GM19468 (cell line): ENCODE data around the gene ARHGAP44.
"Not testable (repeated sequence)": the region's sequence is repeated elsewhere in the genome, so short reads cannot be mapped to it uniquely, and the experiment has no call there.

ENCODE experiments used
- ATAC-seq: cut with Tn5 transposase; IDR thresholded peaks from one replicate; pipeline ENCODE4 v1.9.1; 2021; ENCODE audit warnings: mild to moderate bottlenecking, moderate library complexity, moderate number of reproducible peaks; ENCODE audit not compliant: unreplicated experiment; ENCODE audit errors: extremely low read depth

Gene ARHGAP44

DNA sequence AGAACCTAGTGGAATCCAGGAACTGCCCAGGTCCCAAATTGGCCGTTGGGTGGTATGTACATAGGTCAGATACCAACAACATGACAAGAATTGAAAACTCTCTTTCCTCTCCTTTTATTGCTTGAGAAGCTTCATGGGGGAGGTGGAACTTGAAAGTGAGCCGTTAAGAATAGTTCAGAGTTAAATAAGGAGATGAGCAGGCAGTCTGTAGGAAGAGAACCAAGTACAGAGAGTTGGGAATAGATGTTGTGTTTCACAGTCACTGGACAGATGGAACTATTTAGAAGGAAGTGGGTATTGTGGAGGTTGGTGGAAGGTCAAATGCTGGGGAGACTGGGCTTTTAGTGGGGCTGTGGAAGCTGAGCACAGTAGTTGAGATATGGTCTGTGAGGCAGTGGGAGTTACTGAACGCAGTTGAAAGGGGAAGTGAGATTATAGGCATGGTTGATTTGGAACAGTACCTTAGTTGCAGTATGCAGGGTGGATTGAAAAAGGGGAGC is 26.4 kb downstream of the ARHGAP44 start:
- ATAC-seq: peak; percentile 99

DNA sequence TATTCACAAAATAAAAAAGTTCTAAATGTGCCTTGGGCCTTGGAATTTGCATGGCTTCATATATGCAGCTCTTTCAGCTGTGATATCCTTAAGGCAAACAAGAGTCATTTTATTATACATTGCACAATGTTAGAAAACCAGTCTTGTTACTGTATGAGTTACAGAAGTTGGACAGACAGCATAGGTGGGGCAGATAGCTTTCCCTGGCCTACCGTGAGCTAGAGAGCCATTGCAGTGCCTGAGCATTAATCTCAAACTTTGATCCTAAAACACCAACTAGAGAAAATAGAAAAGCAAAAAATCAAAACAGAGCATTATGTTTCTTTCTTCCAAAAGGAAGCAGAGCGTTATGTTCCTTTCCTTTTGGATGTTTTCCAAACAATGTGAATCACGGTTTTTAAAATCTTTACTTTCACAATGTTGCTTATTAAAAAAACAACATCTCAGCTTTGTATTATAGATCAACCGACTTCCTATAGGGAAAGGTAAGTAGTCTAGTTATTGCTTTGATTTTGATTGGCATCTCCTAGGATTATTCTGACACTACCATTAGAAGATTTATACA is 32.2 kb downstream of the ARHGAP44 start:
- no peak for ATAC-seq

DNA sequence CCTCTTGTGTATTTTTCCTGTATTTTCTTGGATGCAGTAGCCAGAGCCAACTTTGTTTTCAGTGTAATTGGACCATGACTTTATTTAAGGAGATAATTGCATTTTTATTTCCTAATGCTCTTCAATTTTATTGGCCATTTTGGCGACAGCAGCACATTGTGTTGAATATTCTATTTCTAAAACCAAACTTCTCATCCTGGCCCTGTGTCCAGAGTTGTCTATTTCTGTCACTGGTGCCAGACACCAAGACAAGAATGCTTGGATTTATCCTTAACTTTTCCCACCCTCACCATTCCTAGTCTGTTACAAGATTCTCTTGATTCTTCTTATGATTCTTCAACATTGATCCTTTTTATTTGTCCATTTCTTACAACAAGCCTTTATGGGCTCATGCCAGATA is 37.1 kb downstream of the ARHGAP44 start:
- ATAC-seq: no peak

DNA sequence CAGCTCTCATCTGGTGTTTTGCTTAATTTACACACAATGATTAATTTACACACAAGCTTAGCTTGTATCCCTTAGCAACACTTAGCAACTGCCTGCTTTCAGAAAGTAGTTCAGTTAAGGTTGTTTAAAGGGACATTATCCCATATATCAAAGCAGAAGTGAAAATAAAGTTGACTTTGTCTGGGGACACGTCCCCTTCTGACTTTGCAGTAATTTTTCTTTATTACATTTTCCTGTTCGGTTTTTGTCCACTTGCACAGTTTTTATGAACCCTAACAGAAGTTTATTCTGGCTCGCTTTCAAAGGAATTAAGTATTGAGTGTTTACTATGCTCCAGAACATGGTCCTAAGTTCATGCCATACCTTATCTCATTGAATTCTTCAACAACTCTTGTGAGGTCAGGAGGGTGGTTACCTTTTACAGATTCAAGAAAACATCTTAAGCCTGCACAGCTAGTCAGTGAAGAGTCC is 41.5 kb downstream of the ARHGAP44 start:
- no peak for ATAC-seq

DNA sequence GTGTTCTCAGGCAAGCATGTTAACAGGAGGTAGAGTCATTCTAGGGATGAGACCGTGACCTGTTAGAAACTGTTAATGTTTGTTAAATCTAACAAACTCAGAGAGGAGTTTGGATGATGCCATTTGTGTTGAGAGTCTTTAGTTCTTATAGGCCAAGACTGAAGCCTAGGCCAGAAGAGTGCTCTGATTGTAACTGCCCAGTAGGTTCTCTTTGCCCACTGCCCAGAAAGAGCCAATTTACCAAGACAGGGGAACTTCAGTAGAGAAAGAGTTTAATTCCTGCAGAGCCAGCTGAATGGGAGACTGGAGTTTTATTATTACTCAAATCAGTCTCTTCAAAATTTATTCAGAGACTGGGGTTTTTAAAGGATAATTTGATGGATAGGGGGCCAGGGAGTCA is 42.5 kb downstream of the ARHGAP44 start:
- no peak for ATAC-seq

DNA sequence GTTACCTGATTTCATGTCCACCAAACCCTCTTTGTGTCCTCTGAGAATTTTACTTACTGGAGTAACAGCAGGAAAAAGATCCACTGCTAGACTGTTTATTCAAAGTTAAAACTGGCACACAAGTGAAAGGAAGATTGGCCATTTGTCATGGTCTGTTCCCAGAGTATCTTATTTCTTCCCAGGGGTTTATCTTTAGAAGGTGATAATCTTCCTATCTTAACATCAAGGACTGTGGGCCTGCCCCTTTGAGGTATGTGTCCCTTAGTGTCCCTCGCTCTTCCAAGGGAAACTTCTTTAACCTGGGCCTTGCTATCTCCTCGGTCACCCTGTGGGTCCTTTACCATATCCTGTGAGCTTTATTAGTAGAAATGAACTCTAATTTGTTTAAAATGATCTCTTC is 49.7 kb downstream of the ARHGAP44 start:
- ATAC-seq: no peak

DNA sequence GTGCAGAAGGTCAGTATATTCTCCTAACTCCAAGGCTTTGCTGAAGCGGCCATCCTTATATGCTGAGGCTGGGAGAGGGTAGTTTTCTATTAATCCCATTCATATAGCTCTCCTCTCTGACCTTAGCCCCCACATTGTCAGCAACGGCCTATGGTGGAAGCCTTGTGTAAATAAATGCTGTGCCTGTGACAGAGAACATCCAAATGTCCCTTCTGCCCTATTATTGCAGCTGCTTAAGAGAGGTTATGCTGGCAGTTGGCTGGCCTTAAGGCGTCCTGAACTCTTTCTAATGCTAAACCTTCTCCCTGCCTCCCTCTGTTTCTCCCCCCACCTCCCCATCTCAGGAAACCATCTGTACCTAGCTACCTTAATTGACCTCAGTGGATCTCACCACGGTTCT is 53.6 kb downstream of the ARHGAP44 start:
- ATAC-seq: no peak

DNA sequence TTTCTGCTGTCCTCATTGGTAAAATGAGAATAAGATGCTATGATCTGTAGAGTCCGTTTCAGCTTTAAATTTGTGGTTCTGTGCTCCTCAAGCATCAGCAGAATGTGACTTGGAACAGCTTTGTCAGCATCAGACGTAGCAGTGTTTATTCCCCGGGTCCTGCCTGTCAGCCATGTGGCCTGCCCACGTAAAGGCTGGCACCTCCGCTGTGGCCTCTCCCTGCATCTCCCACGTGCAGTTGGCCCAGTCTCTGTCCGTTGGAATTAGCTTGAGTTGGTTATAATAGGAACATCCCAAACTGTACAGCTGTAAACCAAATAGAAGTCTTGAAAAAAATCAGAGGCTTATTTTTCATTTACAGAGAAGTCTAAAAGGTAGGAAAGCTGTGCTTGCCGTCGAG is 61.7 kb downstream of the ARHGAP44 start:
- ATAC-seq: no peak

DNA sequence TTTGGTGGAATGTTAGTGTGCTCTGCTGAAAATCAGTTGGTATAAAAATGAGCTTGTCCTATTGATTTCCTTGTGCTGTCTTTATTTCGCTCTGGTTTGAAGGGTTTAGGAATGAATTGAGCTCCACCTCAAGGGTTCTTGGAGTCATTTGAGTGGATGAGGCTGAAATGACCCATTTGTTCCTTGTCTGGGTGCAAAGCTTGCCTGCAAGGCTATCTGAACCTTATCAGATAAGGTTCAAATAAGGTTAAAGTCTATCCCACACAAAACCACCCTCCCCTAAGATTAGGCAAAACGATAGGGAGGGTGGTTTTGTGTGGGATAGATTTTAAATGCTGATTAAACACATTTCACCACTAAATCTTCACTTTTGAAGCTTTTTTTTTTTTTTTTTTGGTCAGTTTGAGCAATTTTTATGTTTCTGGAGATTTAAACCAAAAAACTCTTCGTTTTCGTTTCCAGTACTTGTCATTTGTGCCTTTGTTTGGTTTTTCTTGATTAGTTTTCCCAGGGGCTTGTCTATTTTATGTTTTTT is 62.7 kb downstream of the ARHGAP44 start:
- no peak for ATAC-seq

DNA sequence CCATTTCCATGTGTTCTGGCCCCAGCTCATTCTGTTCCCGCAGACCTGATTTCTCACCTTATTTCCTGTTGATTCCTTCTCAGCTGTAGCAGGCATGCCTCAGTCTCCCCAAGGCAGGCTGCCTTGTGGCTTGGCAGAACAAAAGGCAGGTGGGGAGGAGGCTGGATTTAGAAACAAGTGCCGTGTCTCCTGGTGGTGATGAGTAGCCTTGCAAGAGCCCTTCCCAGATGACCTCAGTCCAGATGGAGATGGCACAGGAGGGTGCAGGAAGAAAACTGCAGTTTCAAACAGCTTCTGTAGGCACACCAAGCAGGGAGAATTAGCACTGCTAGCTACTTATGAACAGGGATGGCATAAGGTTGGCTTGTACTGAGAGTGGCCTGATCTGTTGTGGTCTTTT is 64.6 kb downstream of the ARHGAP44 start:
- ATAC-seq: no peak

DNA sequence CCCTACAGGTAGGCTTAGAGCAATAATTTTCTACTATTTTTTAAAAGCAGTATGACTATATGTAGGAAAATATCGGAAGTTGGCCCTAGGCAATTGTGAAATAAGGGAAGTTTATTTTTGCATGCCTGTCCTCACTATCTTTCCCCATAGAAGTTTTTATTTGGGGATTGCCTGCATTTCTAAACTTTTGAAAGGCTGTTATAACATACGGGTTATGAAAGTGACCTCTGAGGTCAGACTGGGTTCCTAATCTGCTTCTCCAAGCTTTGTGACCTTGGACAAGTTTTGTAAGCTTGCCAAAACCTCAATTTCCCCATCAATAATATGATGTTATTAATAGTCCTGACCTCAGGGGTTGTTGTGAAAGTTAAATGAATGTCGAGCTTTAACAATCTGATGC is 67.1 kb downstream of the ARHGAP44 start:
- ATAC-seq: no peak

DNA sequence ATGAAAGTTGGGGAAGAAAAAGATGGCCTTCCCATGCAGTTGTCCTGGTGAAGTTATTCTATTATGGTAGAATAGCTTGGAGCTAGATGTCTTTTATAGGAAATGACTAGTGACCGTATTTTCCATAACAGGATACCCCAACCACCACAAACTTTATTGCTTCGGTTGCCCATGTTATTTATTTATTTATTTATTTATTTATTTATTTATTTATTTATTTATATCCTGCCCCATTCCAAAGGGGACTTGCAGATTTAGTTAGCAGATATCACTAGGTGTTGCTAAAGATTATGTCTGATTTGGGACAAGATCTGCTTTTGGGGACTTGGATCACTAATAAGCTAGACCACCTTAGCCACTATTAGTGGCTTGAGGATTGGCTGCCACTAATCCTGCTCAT is 68.3 kb downstream of the ARHGAP44 start:
- ATAC-seq: no peak

DNA sequence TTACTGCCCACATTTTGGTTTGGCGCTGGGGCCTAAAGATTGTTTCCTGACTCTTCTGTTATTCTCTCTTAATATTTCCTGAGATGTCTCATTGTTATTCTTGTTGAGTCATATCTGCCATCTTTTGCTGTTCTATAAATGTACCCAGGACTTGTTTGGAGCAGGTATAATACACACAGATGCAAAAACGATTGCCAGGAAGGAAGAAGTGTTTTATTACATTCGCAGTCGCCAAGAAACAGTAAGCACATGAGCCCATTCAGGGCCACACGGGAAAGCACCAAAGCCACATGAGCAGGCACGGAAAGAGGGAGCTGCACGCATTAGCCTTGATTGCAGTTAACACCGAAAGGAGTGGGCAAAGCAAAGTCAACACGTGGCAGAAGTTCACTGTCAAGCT is 70.2 kb downstream of the ARHGAP44 start:
- ATAC-seq: no peak

DNA sequence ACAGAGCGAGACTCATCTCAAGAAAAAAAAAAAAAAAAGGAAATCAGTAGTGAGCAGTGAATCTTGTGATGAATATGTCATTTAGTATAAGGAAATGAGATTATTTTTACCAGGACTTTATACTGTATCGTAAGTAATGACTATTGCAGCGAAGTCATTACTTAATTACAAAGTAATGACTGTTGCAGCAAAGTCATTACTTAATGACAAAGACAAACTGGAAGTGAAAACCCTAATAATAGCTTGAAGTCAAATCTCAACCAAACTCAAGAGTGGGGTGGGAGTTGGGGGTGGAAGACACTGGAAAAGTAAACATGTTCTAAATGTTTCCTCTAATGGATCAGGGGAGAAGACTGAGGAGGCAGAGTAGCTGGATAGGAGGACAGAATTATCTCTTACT is 76.5 kb downstream of the ARHGAP44 start:
- ATAC-seq: no peak

DNA sequence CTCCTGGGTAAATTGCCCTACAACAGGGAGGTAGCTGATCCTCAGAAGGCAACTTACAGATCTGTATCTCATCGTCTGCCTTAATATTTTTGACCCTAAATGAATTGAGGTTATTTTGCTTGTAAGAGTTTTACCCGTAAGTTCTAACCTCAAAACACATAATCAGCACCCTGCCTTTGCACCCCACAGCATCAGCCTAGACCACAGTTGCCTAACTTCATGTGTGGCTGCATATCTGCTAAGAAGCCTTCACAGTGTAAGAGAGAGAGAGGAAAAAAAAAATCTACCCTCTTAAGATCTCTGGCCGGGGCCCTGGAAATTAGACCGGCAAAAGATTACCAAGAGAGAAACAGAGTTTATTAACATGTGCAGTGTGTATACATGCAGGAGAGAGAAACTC is 76.9 kb downstream of the ARHGAP44 start:
- no peak for ATAC-seq

DNA sequence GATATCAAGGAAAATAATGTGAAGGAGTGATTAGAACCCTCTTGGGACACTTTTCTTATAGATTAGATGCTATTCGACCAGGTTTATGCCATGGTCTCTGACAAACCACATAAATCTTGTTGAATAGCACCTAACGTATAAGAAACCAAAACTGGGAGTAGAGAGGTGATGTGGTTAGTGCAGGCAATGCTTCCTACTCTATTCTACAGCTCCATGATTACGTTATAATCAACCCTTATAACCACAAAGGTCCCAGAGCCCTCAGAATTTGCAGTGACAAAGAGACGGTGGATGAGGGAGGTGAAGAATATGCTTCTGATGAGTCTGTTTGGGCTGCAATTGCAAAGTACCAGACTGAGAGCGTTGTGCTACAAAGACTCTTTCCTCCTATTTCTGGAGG is 78.4 kb downstream of the ARHGAP44 start:
- ATAC-seq: no peak

DNA sequence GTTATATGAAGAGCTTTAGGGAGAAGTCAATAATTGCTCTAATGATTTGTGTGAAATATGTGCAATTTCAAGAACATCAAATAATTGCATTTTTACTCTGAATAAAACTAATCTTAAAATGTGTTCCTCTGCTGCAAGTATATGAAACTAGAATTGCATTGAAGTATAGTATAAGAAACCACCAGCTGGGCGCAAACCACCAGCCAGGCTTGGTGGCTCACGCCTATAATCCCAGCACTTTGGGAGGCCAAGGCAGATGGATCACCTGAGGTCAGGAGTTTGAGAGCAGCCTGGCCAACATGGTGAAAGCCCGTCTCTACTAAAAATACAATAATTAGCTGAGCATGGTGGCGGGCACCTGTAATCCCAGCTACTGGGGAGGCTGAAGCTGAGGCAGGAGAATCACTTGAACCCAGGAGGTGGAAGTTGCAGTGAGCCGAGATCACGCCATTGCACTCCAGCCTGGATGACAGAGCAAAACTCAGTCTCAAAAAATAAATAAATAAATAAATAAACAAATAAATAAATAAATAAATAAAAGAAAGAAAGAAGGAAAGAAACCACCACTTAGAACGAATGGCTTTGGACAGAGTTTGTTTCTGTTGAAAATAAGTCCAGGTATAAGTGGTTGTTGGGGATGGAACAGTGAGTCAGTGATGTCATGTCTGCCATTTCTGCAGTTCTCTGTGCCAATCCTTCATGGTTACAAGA is 84.3 kb downstream of the ARHGAP44 start:
- not testable (repeated sequence) for ATAC-seq

DNA sequence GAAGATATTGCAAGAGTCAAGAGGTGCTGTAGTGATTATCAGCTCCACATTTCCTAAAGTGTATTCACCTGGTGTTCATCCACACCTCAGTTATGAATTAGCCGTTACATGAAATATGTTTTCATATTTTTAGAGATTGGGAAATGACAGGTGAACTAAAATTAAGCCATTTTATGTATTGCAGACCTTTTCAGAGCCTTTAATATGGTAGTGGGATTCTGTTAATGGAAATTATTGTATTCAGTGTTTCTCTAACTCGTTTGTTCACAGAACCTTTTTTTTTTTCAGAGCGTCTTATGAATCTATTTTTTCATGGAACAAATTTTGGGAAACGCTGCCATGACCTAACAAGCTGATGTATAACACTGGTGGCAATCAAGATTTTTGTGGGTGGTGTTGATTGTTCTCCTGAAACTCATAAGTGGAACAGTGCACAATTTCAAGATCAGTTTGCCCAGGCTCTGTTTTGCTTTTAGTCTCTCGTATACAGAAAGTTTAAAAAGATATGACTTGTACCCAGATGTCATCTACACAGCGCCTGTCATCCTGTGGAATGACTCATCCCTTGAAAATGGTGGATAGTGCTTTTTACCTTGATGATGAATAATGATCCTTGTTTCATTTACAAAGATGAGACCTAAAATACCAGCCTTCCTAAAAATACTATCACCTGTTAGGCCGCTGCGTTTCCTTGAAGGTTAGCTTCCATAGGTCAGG is 88.8 kb downstream of the ARHGAP44 start:
- ATAC-seq: no peak

DNA sequence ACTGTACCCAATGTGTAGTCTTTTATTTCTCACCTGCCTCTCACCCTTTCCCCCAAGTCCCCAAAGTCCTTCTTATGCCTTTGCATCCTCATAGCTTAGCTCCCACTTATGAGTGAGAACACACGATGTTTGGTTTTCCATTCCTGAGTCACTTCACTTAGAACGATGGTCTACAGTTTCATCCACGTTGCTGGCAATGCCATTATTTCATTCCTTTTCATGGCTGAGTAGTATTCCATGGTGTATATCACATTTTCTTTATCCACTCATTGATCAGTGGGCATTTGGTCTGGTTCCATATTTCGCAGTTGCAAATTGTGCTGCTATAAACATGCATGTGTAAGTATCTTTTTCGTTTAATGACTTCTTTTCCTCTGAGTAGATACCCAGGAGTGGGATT is 89.8 kb downstream of the ARHGAP44 start:
- not testable (repeated sequence) for ATAC-seq

DNA sequence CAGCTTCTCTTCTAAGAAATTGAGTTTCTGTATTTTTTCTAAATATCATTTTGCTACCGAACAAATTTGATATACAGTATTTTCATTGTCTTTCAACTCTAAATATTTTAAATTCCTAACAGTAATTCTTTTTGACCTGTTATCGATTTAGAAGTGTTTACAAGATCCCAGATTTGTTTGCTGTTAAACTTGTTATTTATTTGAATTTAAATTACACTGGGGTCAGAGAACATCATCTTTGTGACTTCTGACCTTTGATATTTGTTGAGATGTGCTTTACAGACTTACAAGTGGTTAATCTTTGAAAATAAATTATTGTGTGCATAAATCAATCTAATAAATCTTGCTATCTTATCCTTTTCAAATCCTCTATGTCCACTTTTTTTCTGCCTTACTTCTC is 94.2 kb downstream of the ARHGAP44 start:
- no peak for ATAC-seq

DNA sequence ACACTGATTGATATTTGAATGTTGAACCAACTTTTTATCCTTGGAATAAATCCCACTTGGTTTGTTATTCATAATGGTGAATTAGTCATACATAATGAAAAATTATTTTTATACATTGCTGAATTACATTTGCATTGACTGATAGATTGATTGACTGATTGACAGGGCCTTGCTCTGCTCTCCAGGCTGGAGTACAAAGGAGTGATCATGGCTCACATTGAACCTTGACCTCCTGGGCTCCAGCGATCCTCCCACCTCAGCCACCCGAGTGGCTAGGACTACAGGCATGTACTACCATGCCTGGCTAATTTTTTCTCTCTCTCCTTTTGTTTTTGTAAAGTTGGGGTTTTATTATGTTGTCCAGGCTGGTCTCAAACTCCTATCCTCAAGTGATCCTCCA is 97.8 kb downstream of the ARHGAP44 start:
- ATAC-seq: no peak
